HT-29 (cell line): ENCODE data around the gene ASB2. TPM values are rescaled to one million over a fixed set of nuclear protein-coding genes. Genes with fewer than 3 reads are reported as not detected.

Experiments
- DNase-seq: peaks from one replicate; pipeline ENCODE4 v3.0.0-alpha.2; 2015; ENCODE audit warnings: low spot score
- total RNA-seq: library from RNA; depleted of rRNA; stranded (reverse); fragments of >200 nt; shearing (Covaris generic); gene quantifications from 2 replicates; pipeline ENCODE4 v1.2.3, GENCODE V29; 2014

The ASB2 gene
- total RNA-seq, 1 experiment from 2014 or later, result 0.05 TPM

DNA sequence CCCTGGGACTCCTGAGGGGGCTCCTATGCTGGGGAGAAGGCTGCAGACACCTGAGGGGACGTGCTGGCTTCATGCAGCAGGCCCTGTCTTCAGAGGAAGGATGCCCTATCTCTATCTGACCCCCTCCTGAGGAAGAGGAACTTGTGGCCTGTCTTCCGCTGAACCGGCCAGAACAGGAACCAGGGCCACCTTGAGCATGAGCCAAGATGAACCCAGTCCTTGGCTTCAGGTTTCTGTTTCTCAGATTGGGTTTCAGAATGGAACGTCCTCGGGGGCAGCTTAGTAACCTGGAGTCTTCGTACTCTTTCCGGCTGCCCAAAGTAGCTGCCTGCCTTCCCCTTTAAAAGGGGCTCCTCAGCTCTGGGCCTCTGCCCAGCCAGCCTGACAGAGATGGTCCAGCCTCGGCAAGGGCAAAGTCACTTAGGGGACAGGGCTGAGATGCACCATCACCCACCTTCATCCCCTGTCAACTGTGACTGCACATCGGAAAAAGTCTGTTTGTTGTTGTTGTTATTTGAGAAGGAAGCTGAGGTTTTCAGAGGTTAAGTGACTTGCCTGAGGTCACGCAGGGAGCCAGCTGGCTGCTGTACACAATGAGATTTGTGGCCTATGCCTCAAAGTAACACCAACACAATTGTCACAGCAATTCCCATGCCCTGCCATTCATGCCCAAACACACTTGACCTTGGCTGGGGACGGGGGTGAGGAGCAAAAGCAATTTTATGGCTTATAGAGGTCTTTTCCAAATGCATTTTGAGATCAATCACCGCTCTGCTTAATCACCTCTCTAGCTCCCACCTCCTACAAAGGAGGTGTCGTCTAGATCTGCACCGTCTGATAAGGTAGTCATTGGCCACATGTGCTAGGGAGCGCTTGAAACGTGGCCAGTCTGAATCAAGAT lies 13.4 kb downstream of the ASB2 start:
- DNase-seq, result no peak

DNA sequence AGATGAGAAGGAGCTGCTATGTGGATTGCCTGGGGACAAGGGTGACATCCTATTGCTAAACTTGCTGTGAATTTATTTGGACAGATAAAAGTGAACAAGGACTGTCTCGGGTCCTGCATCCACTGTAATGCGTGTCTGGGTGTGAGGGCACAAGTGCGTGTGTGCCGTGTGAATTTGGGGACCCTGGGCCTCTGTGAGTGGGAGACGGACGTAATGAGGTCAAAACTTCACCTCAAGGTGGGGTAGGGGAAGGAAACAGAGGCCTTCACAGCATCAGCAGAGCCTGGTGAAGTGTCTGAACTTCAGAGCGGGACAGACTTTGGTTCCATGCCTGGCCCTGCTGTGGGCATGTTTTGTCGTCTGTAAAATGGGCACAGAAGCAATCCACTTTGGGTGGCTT lies 14.8 kb downstream of the ASB2 start:
- no peak for DNase-seq

DNA sequence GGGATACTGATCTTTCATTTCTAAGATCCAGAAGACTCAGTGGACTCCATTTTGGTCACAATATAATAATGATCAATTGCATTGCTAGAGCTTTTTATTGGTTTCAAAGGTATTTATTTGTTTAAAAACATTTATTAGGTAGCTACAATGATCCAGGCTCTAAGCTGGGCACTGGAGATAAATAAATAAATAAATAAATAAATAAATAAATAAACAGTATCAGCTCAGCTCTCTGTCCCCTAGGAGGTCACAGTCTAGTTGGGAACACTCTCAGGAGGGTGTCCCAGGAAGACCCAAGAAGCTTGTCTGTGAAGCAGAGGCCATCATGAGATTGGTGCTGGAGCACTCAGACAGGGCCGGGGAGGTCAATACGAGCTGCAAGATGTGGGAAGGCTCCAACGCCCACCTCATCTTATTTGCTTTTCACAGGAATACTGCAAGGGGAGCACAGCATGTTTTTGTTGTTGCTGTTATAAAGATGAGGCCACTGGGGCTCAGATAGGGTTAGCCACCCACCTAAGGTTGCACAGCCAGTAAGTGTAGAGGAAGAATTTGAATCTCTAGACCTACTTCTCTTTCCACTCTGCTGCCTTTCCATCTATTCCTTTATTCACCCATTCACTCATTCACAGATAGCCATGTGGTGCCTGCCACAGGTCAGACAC lies 15.5 kb downstream of the ASB2 start:
- DNase-seq, result no peak

DNA sequence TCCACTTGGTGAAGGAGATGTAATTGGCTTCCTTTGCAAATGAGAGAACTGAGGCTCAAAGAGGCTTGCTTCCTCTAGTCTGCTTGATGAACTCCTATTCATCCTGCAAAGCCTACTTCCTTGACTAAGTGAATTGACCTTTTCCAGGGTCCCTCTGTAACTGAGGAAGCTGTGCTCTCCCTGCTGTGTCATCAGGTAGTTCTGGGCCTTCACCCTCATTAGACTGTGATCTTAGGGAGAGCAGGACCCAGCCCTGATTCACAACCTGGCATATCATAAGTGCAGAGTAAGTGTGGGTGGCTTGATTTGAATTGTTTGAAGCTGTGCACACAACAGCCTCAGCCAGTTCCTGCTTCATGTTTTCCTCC lies 16.3 kb downstream of the ASB2 start:
- DNase-seq, result peak; percentile 30

DNA sequence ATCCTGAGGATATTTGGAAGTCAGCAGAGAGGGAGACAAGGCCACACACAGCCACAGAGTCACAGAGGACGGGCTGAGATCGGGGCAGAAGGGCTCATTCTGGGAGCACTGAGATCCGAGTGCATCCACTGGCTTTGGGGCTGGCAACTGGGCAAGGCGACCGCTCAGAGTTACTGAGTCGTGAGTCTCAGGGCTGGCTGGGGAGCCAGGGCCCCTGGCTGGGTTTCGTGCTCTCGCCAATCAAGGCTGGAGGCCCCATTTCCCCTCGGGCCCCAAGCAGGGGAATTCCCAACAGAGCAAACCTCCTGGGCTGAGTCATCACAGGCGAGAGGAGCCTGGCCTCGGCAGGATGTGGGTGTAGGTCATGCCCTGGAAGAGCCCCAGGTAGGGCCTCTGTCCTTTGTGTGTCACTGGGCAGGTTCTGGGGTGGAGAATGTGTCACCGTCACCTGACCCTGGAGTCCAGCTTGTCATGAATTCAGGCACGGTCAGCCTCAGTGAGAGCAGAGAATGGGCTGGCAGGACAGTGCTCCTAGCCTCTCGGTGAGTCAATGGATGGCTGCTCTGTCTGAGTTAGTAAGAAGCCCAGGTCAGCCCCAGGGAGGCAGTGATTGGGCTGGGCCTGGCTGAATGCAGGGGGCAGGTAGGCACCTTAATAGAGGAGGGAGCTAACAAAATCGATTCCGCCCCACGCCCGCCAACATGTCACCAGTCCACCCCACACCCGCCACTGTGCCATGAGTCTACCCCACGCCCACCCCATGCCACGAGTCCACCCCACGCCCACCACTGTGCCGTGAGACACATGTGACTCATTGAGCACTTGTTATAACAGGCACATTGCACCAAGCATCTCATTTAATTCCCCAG lies 16.9 kb downstream of the ASB2 start:
- peak; percentile 77 for DNase-seq

DNA sequence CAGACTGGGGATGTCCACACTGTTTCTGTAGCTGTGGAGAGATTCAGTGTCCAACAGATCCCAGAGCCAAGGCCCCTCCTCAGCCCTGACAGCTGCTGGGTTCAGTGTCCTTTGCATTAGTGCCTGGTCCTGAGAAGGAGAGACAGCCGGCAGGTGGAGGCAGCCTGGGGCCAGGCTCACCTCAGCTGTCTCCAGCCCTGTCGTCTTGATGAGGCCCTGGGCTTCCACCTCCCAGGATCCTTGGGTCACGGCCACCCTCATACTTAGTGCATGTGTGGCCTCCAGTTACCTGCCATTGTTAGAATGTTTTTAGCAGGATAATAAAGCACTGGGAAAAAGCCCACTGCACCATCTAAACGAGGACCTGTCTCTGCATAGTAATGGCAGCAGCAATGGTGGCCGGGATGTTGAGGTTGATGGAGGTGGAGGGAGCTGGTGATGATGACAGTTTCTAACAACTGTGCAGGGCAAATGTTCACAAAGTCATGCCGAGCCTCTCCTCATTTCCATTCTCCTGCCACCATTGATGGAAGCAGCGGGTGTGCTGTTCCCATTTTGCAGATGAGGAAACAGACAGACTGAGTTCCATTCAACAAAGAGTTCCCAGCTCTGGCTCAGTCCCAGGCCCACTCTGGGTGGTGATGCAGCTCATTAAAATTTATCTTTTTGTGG lies 17.7 kb downstream of the ASB2 start:
- no peak for DNase-seq

DNA sequence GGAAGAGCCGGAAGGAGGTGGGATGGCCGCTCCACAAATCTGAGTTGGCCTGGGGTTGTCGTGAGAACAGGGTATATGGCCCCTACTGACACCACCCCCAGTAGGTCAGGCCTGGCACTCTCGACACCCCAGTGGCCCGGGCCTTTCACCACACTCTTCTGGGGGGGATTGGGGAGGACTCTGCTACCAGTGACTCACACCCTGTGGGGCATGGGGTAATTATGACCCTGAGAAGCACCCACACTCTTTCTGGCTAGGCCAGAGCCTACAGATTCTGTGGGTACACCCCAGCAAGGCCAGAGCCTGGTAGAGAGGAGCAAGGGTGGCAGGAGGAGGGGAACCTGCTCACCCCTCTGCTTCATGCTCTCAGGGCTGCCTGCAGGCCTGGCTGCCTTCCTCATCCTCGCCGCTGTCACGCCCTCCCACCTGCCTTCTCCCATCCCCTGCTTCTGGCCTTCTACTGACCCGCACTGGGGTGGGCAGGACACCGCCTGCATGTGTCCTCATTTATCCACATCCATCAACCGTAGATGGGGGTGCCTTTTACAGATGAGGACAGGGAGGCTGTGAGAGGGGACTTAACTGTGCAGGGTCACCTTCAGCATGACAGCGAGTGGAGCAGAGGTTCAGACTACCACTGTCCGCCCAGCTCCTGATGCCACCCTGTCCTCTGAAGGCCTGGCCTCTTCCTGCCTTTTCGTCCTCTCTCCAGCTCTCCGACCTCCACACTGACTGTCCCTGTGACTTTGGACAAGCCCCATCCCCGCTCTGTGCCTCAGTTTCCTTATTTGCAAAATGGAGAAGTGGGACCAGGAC lies 18.4 kb downstream of the ASB2 start:
- no peak for DNase-seq

DNA sequence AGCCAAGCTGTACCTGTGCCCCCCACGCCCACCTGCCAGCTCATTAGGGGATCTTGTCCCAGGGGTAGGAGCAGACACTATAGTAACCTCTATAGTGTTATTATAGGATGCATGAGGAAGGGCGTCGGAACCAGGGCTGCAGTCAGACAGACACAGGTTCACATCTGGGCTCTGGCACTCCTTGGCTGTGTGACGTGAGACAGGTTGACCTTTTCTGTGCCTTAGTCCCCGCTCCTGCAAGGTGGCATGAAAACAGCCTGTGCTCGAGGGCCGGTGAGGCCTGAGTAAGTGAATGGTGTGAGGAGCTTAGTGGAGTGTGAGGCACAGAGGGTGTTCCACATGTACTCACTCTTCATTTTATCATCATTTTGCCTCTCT lies 19.0 kb downstream of the ASB2 start:
- DNase-seq, result no peak

DNA sequence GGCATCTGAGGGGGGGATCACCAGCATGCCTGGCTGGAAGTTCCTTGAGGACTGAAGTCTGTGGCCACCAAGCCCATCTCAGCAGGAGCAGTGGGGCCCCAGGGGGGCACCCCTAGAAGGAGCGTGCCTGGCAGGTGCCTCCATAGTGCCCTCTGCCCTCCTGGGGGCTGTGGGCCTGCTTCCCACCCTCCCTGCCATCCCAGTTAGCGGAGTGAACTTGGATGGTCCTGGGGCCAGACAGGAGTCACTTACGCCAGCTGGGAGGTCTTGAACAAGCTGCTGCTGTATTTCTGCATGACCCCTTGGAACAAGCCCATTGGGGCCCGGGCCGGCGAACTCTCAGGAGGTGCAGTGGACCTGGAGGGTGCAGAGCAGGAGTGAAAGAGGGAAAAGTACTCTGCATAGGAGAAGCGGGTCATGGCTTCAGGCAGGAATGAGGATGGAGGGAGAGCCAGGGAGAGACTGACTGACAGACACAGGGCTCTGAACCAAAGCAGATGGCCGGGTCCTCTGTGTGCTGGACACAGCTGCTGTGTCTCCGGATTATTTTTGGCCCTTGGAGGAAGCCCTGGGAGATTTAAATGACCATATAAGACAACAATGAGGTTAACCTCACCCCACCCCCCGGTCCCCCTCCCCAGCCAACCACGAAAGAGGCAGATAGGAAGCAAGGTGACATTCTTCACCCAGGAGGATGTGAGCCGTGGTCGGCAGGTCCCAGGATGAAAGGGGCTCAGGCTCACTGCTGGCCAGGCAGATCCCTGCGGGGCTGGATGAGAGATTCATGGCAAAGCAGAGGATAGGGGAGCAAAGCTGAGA lies 19.6 kb downstream of the ASB2 start:
- DNase-seq, result no peak

DNA sequence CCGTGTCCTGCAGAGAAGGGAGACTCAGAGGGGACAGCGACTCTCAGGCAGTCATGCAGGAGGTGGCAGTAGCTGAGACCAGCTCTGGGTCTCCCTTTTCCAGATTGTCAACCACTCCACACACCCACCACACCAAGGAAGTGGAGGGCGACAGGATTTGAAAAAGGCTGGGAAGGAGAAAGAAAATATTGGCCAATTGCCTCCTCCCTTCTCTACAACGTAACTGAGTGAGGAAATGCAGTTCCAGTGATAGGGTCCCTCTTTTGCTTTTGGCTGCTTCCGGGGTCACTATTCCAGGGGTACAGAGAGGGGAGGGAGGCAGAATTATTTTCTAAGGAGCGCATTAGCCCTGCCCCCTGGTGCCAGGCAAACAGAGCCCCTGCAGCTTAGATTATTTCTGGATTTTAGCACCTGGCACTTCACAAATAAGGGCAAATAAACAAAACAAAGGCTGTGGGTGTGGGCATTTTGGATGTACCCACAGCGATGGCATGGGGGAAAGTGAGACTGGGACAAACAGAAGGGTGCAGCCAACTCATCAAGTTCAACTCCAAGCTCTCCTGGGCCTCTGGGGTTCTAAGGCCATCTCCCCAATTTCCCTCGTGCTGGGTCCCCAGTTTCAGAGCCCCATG lies 20.4 kb downstream of the ASB2 start:
- no peak for DNase-seq

DNA sequence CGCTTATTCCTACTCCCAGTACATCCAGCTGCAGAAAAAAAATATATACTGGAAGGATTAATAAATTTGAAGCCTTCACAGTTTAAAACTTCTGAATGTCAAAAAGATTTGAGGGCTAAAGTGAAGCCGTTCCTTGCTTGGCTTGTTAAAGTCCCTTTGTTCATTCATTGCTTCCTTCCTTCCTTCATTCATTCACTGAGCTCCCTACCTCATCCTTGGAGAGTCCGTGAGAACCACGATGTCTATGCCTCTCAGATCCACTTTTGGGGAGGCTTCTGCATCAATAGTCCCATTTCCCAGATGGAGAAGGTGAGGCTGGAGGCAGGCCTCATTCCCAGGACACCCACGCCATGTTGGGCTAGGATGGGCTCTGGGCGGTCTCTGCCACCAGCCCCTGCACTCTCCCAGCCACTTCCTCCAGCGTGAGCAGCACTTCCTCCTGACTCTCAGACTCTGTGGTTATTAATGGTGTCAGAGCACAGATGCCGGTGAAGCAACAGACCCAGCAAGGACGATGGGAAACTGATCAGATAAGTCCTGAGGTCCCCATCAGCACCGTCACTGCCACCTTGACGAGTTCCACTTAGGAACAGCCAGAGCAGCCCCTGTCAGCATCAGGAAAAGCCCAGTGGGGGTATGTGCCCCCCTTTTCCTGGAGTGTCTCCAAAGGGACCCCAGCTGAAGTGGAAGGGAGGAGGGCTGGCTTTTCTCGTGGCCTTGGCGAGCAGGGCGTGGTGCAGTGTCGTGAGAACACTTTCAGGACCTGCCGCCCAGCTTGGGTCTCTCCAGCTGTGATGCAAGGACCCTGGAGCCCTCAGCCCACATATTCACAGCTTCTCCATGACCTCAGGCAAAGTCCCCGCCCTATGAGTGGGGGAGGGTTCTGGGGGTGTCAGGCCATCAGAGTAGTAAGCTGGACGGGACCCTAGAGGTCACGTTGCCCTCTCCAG lies 21.2 kb downstream of the ASB2 start:
- no peak for DNase-seq

DNA sequence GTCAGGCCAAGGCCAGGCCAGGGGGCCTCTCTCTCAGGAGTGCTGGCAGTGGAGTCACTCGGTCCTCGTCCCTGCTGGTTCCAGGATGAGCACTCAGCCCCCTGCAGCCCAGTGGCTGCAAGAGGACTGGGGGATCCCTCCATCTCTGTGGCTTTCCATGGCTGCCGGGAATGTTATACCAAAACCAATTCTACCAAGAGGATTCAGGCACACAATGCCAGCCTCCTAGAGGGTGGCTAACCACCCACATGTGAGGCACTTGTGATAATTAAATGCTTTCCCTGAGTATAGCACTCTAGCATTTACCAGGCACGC lies 21.9 kb downstream of the ASB2 start:
- DNase-seq, result no peak

DNA sequence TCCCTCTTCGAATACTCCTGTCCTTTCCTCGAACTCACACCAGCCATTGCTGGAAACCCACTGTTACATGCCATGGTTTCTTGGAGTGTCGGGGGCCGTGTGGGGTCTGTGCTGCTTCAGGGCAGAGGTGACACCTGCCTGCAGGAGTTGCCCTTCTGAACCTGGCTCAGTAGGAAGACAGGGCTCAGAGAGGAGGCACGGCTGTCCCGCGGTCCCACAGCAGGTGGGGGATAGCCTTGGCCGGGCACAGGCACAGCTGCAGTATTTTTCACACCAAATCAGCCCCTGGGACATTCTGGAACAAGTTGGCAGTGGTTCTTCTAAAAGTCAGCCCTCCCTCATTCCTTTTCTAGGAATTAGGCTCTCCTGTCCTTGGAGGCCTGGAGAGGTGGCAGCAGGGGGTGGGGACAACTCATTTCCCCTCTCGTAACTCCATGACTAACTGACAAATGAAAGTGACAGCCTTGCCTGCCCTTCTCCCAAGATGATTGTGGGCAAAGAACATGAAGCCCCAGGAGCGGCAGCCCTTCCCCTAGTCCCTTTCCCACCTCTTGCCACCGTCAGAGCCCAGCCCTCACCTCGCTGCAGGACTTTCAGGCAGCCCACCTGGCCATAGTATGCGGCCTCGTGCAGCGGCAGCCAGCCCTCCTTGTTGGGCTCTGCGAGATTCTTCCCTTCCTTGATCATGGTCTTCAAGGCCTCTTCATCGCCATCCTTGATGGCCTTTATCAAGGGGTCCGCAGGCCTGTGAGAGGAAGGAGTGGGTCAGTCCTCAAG lies 22.4 kb downstream of the ASB2 start:
- DNase-seq, result no peak

DNA sequence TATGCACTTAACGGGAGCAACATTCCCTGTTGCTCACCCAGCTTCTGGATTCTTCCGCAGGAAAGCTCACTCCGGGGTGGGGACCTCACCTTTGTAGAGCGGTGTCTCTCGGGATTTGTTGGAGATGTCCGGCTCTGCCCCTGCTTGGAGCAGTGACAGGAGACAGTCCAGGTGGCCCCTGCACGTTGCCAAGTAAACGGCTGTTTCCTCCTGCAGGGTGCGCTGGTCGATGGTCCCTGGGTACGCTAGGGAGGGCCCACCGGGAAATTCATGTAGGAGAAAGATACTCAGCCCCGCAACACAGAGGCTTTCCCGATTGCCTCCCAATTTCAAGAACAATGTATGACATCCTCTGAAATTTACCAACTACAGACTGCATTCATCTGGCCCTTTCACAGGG lies 23.1 kb downstream of the ASB2 start:
- no peak for DNase-seq

DNA sequence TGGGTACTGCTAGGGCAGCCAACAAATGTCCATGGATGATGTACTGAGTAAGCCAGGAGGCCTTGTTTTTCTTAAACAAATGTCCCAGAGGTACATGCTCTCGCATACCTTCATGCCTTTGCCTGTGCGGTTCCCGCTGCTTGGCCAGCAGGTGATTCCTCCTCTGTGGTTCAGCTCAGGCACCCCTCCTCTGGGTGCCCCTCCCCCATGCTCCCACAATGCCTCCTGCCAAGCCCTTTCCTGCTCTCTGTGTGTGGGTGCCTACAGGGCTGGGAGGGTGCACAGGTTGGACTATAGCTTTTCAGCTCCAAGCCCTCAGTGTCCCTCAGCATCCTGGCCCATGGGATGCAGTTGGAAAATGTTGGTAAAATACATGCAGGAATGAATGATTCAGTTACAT lies 23.5 kb downstream of the ASB2 start:
- DNase-seq, result no peak

DNA sequence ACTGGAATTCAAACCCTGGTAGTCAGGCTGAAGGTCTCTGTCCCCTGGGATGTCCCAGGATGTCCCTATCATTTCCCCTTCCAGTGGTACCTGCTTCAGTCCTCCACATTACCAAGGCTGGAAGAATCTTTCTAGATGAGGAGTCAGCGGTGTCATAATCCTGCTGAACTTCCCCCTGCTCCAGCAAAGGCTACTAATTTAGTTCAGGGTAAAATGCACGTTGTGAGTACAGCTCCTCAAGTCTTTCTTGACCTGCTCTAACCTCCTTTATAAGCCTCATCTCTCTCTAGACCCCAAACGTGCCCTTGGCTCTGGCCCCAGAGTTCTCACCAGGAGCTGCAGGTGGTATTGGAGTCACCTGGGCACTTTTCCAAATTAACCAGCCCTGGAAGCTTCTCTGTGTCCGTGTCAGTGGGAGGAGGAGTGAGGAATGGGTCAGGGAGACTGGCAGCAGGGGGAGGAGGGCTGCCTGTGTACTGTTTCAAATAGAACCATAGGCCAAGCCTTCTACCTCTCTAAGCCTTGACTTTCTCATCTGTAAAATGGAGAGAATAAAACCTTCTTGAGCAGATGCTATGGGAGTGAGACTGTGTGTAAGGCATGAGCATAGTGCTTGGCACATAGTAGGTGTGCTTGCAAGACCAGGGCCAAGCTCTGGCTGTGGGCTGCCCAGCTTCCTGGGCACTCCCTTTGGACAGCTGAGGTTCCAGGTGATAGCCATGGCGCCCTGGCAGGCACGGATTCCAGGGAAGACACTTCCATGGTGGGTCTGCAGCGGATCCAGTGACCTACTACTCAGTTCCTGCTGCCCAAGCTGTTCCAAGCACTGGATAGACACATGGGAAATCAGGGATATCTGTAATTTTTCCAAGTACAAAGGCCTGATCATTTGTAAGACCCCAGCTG lies 24.5 kb downstream of the ASB2 start:
- DNase-seq, result no peak
